HG03108 (cell line): ENCODE data around the gene ILKAP.

Experiments
- ATAC-seq: cut with Tn5 transposase; IDR thresholded peaks from one replicate; pipeline ENCODE4 v1.9.1; 2021; ENCODE audit warnings: moderate library complexity; ENCODE audit not compliant: unreplicated experiment

ILKAP gene

GRCh38 chr2:238203094-238203972 is at the start of gene ILKAP:
Gene ILKAP, minus strand, starts transcription at chr2:238203695. Its CDS starts 142 bp downstream, at chr2:238203553.
- ATAC-seq = peak; percentile 90

DNA sequence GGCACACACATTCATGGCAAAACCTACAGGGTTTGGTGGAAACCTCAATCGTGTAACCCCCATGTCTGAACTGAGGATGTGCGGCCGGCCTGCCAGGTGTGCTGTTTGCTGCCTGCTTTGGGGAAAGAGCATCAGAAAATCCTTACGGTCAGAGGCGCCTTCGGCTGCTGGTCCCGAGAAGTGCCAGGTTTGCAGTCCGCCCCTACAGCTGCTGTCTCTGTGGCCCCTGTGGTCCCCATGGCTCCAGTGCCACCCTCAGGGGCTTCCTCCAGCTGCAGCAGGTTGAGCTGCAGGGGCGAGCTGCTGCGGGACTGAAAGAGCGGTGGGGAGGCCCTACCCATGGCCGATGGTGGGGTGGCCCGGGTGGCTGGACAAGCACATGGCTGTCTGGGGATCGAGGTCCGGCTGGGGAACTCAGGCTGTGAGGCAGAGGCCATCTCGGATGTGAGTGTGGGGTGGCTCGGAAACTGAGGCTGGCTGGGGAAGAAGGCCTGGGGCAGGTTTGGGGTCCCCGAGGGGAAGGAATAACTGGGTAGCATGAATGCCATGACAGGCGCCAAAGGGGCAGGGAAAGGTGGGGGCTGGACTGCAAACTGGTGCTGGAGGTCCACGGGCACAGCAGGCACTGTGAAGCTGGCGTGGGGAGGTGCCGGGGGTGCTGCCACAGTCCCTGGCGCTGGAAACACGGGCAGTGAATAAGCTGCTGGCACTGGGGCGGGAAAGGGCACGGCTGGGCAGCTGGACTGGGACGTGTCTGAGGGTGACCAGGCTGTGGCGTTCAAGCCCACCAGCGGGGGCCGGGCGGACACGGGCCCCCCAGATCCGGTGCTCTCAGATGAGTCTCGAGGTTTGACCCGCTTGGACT is 49.5 kb upstream of the ILKAP start:
- ATAC-seq = no peak

- no peak for ATAC-seq
Observed at GRCh38 chr2:238251986-238252385, 48.5 kb upstream of the ILKAP start.

DNA sequence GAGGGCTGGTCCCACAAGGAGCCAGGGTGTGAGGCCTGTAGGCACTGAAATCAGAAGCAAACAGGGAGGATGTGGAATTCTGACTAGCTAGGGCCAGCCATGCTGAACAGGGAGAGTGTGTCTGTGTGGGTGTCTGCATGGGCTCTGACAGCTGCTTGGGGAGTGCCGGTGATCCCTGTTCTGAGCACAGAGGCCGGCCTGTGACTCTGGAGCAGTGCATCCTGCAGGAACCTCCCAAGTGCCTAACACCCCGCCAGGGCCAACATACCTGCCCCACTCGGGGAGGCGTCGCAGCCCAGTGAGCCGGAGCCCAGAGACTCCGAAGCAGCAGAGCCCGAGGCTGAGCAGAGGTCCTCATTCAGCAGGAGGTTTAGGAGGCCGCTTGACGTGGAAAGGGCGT is 47.8 kb upstream of the ILKAP start:
- ATAC-seq = no peak

DNA sequence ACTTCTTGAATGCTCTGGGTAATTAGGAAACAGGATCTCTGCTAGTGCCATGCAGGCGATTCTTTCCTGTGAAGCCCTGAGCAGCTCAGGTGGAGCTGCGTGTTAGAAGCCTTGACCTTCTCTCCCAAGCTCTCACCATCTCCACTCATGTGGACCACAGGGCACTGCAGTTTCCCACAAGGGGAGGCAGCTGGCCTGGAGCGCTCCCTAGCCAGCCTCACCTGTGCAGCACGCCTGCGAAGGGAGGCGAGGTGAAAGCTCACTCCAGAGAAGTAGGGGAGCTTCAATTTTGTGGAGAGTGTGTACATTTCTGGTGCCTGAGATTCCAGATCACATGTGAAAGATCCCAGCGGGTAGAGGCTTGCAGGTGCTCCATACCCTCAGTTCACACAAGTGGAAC is 47.4 kb upstream of the ILKAP start:
- ATAC-seq = no peak

GRCh38 chr2:238247841-238248453 is 44.5 kb upstream of the ILKAP start:
- no peak for ATAC-seq

- no peak for ATAC-seq
Observed at GRCh38 chr2:238247002-238247822, 43.7 kb upstream of the ILKAP start.

GRCh38 chr2:238244151-238244550 is 40.7 kb upstream of the ILKAP start:
- no peak for ATAC-seq

GRCh38 chr2:238243496-238244076 is 40.1 kb upstream of the ILKAP start:
- no peak for ATAC-seq

GRCh38 chr2:238242731-238243495 is 39.4 kb upstream of the ILKAP start:
- ATAC-seq = no peak

- no peak for ATAC-seq
Observed at GRCh38 chr2:238241970-238242369, 38.5 kb upstream of the ILKAP start.

DNA sequence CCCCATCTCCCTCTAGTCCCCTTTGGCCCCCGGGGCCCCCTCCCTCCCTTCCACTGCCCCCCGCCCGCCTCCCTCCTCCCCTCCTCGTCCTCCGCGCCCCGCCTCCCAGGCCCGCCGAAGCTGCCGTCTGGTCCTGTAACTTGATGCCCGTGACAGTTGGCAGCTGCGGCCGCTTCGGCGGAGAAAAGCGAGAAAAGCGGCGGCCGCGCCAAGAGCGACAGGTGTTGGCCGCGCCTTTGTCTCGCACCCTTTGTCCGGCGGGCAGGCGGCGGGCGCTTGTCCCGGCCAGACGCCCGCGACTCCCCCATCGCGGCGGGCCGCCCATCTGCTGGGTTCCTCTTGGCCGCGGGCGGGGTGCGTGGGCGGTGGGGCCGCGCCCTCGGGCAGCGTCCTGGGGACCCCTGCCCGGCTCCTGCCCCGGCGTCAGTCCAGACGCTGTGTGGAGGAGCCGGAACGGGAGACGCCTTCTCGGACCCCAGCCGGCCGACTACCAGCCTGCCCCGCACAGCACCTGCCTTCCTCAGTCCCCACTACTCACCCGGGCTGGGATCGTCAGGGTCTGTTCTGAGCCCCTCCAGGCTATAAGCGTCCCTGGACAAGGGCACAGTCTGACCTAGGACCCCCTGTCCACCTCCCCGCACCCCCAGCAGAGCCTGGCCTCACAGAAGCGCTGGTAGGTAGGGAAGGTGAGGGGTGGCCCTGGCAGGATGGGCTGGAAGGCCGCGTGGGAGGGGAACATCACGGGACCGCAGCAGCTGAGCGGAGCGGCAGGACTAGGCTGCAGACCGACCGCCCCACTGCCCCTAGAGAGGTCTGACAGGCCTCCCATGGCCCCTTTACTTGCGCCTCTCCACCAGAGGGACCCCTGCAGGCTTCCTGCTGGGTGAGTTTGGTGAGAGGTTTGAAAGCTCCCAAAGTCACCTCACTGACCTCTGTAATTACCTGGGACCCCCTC is 37.5 kb upstream of the ILKAP start:
- ATAC-seq = no peak

- peak; percentile 85 for ATAC-seq
Observed at GRCh38 chr2:238239863-238240756, 36.6 kb upstream of the ILKAP start, which contains the start of gene HES6. Gene HES6, minus strand, starts transcription at chr2:238240038. Its CDS starts 133 bp downstream, at chr2:238239905.

GRCh38 chr2:238239543-238239862 is 36.0 kb upstream of the ILKAP start:
- ATAC-seq = no peak

- no peak for ATAC-seq
Observed at GRCh38 chr2:238238766-238239542, 35.5 kb upstream of the ILKAP start.

GRCh38 chr2:238238311-238238765 is 34.8 kb upstream of the ILKAP start:
- no peak for ATAC-seq
